Esophagus mucosa (tissue), 1 donor: ENCODE measurements around the gene PLEKHA7. TPM values are rescaled to one million over a fixed set of nuclear protein-coding genes. Genes with fewer than 3 reads are reported as not detected.
A peak's percentile ranks its signal among the peaks of the same experiment; 100 is the strongest.

Experiments
- ATAC-seq: fragments of 200-7000 bp; cut with Tn5 transposase; one replicate; pipeline ENCODE4 v1.9.1; 2020
- total RNA-seq: library from RNA; stranded (reverse); gene quantifications from one replicate; pipeline ENCODE4 v1.2.4, GENCODE V29; 2023
- donor health status: DM: yes; HTN: yes; CAD: no.

The PLEKHA7 gene
- total RNA-seq, 1 donor from 2014 or later: 48.2 TPM

GRCh38 chr11:16833026-16833425 is 181.2 kb downstream of the PLEKHA7 start:
- ATAC-seq: no peak

GRCh38 chr11:16832193-16832539 is 182.0 kb downstream of the PLEKHA7 start:
- no peak for ATAC-seq

- ATAC-seq: peak; percentile 48
Observed at GRCh38 chr11:16831316-16832192, 182.7 kb downstream of the PLEKHA7 start.

GRCh38 chr11:16827139-16827538 is 187.1 kb downstream of the PLEKHA7 start:
- no peak for ATAC-seq

- ATAC-seq: peak; percentile 52
Observed at GRCh38 chr11:16825968-16826367, 188.2 kb downstream of the PLEKHA7 start.

GRCh38 chr11:16825101-16825500 is 189.1 kb downstream of the PLEKHA7 start:
- no peak for ATAC-seq

- peak; percentile 77 for ATAC-seq
Observed at GRCh38 chr11:16820324-16821092, 193.7 kb downstream of the PLEKHA7 start.

- no peak for ATAC-seq
Observed at GRCh38 chr11:16818284-16818683, 195.9 kb downstream of the PLEKHA7 start.

- ATAC-seq: no peak
Observed at GRCh38 chr11:16817351-16817750, 196.9 kb downstream of the PLEKHA7 start.

GRCh38 chr11:16816358-16817270 is 197.6 kb downstream of the PLEKHA7 start:
- no peak for ATAC-seq

- peak; percentile 46 for ATAC-seq
Observed at GRCh38 chr11:16815047-16815767, 199.0 kb downstream of the PLEKHA7 start.

- no peak for ATAC-seq
Observed at GRCh38 chr11:16814410-16815046, 199.7 kb downstream of the PLEKHA7 start.

GRCh38 chr11:16813126-16813525 is 201.1 kb downstream of the PLEKHA7 start:
- ATAC-seq: no peak

- no peak for ATAC-seq
Observed at GRCh38 chr11:16812274-16812673, 201.9 kb downstream of the PLEKHA7 start.

GRCh38 chr11:16811136-16812020 is 202.8 kb downstream of the PLEKHA7 start:
- peak; percentile 4 for ATAC-seq

GRCh38 chr11:16809886-16810668 is 204.1 kb downstream of the PLEKHA7 start:
- peak; percentile 85 for ATAC-seq

GRCh38 chr11:16807306-16807705 is 206.9 kb downstream of the PLEKHA7 start:
- ATAC-seq: no peak

- ATAC-seq: peak; percentile 9
Observed at GRCh38 chr11:16806791-16807190, 207.4 kb downstream of the PLEKHA7 start.

GRCh38 chr11:16805938-16806337 is 208.3 kb downstream of the PLEKHA7 start:
- no peak for ATAC-seq
